Activated CD4-positive, alpha-beta T cell treated with anti-CD3 and anti-CD28 coated beads for 1 hour (primary cell): Measurements from ENCODE around the gene PCBP3.

Experiments used
- DNase-seq: peaks from one replicate; pipeline ENCODE4 v3.0.0-alpha.2; 2020

Gene PCBP3

DNA sequence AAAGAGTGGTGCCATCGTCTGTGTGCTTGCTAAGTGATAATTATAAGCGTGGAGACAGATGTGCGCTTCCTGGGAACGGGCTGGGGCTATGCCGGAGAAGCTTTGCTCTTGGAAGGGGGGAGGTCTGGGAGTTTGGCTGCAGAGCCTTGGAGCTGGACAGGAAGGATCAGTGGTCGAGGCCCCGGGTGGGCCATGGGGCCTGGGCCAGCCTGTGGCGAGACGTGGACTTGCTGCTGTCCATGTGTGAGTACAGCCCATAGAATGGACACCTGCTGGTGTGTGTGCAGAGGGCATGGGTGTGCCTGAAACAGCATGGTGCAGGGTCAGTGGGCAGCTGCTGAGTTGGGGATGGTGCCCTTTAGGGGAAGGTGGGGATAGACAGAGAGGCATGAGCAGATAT lies 121.3 kb downstream of the PCBP3 start:
- no peak for DNase-seq

DNA sequence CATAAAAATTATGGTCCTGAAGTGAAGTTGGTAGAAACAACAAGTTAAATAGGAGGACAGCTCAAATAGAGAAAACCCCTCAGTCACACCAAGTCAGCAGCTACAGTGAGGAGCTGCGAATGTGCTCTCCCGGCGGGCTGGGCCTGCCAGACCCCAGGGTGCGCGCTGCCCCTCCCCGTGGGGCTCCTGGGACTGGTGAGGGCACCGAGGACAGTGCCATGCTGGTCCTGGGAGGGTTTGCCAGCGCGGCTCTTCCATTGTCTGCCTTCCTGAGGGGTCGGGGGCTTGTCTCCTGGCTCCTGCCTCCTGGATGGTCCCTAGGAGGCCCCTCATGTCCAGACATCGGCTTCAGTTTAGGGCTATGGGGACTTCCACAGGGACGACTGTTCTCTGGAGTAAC lies 121.8 kb downstream of the PCBP3 start:
- DNase-seq = no peak

DNA sequence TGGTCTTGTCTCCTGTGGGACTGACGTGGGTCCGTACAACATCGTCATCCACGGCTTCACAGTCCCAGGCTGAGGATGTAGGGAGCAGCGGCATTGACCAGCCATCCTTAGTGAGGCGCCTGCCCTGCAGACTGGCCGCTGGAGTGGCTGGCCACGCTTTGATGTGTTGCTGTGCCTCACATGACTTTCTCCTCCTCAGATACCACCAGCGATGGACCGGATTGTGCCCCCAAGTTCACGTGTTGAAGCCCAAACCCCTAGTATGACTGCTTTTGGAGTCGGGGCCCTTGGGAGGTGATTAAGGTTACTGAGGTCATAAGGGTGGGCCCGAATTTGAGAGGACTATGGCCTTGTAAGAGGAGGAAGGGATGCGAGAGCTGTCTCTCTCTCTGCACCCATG lies 122.5 kb downstream of the PCBP3 start:
- no peak for DNase-seq

GRCh38 chr21:45766501-45766900 lies 123.0 kb downstream of the PCBP3 start:
- no peak for DNase-seq

DNA sequence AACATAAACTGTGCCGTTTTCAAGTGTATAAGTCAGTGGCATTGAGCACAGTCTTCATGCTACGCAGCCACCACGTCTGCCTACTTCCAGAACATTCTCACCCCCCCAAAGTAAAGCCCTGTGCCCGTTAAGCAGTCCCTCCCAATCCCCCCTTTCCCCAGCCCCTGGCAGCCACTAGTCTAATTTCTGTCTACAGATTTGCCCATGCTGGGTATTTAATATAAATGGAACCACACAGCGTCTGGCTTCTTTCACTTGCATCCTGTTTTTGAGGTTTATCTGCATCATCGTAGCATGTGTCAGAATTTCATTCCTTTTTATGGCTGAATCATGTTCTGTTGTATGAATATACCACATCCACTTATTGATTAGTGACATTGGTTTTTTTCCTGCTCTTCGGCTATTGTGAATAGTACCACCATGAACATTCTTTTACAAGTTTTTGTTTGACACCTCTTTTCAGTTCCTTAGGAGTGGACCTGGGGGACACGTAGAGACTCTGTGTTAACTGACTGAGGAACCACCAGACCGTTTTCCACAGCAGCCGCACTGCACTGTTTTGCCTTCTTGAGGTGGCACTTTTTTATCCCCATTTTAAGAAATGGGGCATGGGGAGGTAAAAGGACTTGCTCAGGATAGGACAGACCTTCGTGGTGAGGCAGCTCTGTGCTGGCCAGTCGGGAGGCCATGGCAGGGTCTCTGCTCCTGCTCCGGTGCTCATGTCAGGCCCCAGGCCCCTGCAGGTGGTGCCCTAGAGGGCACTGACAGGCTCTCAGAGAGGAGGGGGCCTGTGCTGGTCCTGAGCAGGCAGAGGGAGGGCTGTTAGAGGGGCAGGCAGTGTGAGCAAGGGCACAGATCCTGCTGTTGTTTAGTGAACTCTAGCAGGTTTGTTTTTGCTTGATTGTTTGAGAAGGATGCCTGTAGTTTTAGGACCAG lies 123.8 kb downstream of the PCBP3 start:
- DNase-seq = no peak

GRCh38 chr21:45768011-45768739 lies 124.7 kb downstream of the PCBP3 start:
- DNase-seq = no peak

GRCh38 chr21:45768740-45769048 lies 125.2 kb downstream of the PCBP3 start:
- no peak for DNase-seq

GRCh38 chr21:45769294-45769693 lies 125.8 kb downstream of the PCBP3 start:
- DNase-seq = no peak

DNA sequence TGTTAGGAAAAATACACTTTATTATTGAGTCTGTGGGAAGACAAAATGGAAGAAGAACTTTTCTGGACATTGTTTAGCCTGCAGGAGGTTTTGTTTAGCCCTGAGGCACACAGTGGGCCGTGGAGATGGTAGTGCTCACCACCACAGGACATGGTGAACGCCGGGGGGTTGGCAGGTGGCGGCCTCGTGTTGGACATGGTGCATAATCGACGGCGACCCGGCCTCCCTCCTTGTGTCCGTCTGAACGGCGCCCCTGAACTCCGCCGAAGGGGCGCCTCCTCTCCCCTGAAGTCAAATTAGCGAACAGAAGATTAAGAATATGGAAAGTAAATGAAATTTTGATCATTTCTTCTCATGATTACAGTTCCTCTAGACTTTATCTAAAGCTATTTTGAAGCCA lies 126.4 kb downstream of the PCBP3 start:
- DNase-seq = no peak

DNA sequence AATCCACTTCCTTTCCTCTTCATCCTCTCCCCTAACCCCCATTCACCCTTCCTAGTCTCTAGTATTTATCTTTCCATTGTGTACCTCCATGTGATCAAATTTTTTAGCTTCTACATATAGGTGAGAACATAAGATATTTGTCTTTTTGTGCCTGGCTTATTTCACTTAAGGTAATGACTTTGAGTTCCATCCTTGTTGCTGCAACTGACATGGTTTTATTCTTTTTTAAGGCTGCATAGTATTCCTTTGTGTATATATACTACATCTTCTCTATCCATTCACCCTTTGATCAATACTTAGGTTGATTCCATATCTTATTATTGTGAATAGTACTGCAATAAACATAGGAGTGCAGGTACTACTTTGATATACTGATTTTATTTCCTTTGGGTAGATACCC lies 128.7 kb downstream of the PCBP3 start:
- no peak for DNase-seq

GRCh38 chr21:45774291-45774690 lies 130.8 kb downstream of the PCBP3 start:
- no peak for DNase-seq

DNA sequence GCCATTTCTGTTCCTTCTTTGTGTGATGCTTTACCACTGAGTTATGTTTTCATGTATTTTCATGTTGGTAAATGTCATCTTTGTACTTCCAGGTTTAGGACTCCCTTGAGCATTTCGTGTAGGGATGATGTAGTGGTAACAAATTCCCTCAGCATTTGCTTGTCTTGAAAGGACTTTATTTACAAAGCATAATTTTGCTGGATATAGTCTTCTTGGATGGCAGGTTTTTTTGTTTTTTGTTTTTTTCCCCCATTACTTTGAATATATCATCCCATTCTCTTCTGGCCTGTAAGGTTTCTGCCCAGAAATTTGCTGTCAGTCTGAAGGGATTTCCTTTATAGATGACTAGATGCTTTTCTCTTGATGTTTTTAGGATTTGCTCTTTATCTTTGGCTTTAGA lies 133.4 kb downstream of the PCBP3 start:
- no peak for DNase-seq

DNA sequence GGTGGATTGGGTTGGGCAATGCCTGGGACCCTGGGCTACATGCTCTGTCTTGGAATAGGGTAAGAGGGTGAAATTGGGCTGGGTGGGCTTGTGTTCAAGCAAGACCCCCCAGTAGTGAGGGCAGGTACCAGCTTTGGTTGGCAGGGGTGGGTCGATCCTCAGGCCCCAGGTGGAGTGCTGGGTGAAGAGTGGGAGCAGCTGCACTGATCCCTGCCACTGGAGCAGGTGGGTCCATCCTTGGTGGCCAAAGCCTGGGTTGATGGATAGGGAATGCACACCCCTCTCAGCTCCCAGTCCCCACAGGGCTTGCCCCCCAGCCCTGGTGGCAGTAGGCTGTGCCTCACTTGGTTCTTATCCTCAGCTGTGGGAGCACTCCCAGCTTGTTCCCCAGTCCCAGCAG lies 135.2 kb downstream of the PCBP3 start:
- DNase-seq = no peak

DNA sequence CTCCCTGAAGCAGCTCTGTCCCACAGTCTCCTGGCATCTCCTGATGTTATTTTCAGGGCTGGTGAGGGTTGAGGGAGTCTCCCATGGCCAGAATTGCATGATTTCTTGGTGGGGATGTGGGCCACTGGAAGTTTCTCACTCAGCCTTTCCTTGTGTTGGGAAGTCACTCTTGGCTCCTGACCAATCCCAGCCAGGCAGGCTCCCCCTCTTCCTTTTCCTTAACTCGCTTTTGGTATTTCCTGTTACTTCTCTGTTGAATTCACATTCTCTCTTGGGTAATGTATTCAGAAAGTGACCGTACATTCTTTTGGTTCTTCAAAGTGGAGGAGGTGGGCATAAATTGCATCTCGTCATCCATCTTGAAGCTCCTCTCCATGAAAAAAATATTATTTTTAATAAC lies 135.7 kb downstream of the PCBP3 start:
- no peak for DNase-seq

GRCh38 chr21:45780647-45781046 lies 137.1 kb downstream of the PCBP3 start:
- no peak for DNase-seq

DNA sequence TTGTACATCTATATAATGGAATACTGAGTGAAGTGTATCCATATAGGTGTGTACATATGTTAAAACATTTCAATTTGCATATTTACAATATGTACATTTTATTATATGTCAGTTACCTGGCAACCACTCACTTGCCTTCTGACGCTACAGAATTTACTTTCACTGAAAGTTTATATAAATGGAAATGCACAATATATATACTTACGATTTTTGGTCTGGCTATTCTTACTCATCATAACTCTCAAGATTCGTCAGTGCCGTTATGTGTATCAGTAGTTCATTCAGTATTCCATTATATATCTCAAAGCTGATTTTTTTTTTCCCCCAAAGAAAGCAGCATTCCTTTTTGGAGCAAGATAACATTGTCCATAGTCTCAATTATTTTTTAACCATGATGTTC lies 138.2 kb downstream of the PCBP3 start:
- DNase-seq = no peak

DNA sequence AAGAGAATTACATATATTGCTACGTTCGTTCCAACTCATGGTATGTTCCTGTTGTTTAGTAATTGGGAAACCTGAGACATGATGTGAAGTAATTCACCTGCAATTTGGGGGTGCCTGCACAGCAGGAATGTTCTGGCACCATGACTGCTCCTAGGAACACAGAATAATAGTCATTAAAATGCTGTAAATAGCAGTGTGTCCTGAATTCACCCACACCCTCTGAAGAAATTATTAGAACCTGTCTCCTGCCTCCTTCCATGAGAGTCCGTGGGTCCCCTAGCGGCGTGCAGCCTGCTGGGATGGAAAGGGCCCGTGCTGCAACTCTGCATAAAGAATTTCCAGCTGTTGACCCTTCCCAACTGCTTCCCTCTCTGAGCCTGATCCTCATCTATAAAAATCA lies 143.1 kb downstream of the PCBP3 start:
- DNase-seq = no peak

DNA sequence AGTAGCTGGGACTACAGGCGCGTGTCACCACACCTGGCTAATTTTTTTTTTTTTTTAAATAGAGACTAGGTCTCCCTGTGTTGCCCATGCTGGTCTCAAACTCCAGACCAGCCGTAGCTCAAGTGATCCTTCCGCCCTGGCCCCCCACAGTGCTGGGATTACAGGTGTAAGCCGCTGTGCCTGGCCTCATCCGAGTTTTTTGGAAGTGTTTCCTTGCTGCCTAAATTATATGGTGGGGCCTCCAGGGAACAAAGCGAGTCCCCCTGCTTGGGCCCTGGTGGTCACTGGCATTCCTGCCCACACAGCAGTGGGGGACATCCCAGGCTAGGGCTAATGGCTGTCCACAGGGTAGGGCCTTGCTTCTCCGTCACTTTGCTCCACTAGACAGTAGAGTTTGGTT lies 143.8 kb downstream of the PCBP3 start:
- DNase-seq = no peak

- no peak for DNase-seq
Measured at GRCh38 chr21:45788198-45788597, 144.7 kb downstream of the PCBP3 start.

DNA sequence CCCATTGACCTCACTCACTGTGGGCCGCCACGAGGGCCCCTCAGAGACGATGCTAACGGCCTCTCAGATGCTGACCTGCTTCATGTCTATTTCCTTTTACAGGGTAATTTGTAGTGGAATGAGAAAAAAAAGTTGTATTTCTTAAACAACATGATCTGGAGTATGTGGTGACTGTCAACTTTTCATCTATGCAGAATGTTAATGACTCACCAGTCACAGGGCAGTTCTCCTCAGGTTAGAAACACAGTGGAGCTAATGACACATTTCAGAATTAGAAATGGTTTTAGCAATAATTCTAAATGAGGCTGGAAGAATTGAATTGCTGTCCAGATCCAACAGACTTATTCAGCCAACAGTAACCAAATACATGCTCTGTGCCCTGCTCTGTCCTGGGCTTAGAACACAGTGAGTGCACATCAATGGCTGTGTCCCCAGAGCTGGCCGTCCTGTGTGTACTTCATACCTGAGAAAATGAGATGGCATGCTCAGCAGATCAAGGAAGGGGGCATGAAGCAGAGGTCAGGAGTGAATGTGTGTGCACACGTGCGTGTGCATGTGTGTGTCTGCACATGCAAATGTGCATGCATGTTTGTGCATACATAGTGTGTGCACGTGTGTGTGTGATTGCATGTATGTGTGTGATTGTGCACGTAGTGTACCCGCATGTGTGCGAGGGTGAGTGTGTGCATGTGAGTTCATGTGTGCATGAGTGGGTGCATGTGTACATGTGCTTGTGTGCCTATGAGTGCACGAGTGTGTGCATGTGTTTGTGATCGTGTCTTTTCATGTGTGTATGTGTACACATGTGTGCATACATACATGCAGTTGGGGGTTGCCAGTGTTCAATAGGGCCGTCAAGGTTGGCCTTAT lies 145.3 kb downstream of the PCBP3 start:
- DNase-seq = no peak

DNA sequence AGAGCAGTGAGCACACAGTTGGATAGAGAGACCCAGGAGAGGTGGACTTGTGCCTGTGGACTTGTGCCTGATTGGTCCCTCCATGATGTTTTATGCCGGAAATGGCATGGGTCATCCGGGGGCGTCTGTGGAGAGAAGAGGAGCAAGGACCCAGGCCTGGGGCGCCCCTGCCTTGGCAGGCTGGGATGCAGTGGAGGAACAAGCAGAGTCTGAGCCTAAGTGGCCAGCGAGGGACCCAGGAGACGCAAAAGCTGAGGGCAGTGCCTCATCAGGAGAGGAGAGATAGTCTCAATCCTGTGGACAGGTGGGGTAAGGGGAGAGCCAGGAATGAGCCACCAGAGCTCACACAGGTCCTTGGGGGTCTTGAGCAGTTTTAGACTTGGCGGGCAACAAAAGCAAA lies 146.9 kb downstream of the PCBP3 start:
- no peak for DNase-seq

GRCh38 chr21:45791562-45792418 lies 148.3 kb downstream of the PCBP3 start:
- DNase-seq = no peak
